ENCODE results near the gene ZBTB17. TPM values are rescaled to one million over a fixed set of nuclear protein-coding genes. Genes with fewer than 3 reads are reported as not detected.

The ZBTB17 gene
- polyA plus RNA-seq, 12 donors: 17.9 to 32.1 (median 22.4) TPM; not detected in 1

- peak; percentile 58 for DNase-seq
Observed at GRCh38 chr1:15948595-15949452, 27.1 kb downstream of the ZBTB17 start.

- no peak for DNase-seq
Observed at GRCh38 chr1:15948091-15948591, 27.8 kb downstream of the ZBTB17 start.

- no peak for DNase-seq
Observed at GRCh38 chr1:15947382-15948090, 28.4 kb downstream of the ZBTB17 start.

GRCh38 chr1:15946571-15947381, 29.1 kb downstream of the ZBTB17 start:
- DNase-seq: no peak

- DNase-seq: no peak
Observed at GRCh38 chr1:15945832-15946448, 30.0 kb downstream of the ZBTB17 start.

DNA sequence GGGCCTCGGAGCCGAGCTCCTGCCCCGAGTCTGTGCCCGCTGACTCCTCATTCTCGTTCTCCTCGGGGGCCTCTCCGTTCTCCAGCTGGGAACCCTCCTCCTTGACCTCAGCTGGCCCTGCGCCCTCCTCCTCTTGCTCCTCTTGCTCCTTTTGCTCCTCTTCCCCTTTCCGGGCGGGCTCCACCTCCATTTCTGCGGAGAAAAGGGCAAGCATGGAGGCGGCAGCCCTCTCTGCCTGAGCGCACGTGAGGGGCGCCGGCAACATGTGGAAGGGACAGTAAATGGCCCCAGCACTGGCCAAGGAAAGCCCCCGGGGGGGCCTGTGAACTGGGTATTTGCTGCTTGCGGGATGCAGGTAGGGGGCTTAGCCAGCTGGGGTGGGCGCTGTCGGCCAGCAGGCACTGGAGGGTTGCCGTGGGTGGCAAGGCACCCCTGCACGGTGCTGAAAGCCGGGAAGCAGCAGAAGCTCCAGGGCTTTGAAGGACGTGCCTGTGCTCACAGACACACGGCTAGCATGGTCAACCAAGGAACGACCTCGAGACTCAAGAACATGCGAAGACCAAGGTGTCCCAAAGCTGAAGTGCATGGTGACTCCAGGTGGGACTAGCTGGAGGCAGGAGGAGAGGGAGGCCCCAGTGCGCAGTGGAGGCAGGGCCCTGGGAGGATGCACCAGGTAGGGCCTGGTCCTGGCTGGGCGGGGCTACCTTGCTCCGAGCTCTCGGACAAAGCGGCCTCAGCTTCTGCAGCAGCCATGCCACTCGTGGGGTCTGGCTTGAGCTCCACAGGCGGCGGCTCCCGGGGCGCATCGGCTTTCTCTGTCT, 30.7 kb downstream of the ZBTB17 start:
- DNase-seq: no peak

DNA sequence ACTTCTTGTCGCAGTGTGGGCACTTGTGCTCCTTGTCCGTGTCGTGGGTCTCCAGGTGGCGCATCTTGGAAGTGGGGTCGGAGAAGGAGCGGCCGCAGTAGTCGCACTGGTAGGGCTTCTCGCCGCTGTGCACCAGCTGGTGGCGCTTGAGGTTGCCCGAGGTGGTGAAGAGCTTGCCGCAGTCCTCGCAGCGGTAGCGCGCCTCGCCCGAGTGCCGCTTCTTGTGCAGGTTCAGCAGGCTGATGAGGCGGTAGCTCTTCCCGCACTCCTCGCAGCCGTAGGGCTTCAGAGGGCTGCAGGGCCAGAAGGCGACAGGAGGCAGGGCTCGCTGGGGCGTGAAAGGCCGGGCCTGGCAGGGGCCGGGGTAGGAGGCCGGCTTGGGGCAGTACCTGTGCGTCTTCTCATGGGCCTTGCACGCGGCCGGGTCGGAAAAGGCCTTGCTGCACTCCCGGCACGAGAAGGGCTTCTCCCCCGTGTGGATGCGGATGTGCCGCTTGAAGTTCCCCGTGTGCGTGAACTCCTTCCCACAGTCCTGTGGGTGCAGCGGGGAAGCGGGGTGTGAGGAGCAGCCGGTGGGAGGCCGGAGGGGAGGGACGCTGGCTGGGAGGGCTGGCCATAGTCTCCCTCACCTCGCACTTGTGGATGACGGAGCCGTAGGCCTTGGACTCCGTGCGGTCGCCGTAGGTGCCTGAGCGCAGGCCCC, 31.4 kb downstream of the ZBTB17 start:
- no peak for DNase-seq

GRCh38 chr1:15943992-15944307, 32.0 kb downstream of the ZBTB17 start:
- no peak for DNase-seq

DNA sequence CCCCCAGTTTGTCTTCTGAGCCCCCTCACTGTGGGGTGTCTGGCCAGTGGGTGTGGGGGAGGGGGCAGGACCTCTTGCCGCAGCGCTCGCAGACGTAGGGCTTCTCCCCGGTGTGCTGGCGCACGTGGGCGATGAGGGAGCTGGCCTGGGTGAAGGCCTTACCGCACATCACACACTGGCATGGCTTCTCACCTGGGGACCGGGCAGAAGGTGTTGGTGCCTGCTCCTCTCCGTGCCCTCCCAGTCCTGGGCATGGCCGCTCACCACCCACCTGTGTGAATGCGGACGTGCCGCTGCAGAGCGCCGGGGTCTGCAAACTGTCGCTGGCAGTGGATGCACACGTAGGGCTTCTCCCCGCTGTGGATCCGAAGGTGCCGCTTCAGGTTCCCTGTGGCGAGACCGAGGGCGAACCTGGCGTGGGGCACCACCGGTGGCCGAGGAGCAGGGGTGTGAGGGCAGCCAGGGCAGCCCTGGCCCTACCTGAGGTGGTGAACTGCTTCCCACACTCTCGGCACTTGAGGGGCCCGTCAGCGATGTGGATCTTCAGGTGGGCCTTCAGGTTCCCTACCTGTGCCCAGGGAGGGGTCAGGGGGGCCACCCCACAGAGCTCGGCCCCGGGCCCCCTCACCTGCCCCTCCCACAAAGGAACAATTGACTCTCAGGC, 32.4 kb downstream of the ZBTB17 start:
- DNase-seq: no peak

GRCh38 chr1:15942661-15943327, 33.1 kb downstream of the ZBTB17 start:
- DNase-seq: no peak

DNA sequence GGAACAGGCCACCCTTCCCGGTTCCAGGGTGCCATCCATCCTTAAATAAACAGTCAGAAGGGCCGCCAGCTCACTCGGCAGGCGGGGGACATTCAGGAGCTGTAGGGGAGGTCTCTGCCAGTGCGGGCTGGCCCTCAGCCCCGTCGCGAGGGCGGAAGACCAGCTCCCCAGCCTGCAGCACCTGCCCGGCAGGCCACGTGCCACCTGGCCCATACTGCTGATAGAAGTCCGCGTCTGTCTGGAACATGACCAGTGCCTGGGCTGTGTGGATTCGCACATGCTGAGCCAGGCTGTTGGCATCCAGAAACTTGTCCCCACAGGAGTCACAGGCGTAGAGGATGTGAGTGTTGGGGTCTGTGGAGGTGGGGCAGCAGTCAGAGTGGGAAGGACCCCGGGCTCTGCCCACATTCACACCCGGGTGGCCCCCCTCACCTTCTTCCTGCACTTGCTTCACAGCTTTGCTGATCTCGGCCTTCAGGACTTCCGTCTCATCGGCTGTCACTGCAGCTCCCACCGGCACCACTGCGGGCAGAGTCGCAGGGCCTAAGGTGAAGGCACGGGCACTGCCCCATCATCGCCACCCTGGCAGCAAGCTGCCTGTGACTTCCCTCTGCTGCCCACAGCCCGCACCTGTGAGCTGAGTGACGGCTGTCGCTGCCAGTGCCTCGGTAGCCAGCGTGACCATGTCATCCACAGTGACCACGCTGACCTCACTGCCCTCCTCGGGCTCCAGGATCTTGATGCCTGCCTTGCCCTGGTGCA, 33.8 kb downstream of the ZBTB17 start:
- DNase-seq: no peak

DNA sequence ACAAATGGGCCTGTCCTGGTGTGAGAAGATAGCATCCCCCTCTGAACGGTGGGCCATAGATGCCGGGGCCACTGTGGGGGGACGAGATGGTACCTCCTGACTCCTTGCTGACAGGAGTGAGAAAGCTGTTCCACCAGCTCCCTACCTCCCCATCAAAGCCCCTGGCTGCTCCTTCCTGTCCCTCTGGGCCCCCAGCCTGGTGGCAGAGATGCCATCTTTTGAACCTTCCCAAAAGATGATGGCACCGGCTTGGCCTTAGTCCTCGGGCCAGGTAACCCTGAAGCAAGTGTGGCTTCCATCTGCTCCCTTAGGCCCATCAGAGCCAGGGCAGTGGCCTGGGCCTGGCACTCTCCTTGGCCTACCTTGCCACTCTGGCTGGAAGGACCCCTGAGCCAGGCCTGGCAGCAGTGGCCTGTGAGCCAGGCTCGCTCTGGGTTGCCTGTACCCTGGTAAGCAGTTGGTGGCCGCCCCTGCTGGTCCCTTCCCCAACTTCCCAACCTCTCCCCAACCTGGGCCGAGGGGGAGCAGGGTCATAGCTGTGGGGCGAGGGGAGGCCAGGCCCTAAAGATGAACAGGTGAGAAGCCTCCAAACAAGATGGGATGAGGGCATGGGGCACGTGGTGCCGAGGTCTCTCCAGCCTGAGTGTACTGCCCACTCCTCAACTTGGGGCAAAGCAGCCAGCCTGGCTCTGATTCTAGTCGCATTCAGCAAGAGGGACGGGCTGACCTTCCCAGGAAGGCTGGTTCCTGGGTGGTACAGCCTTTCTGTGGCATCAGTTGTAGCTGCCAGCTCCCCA, 34.7 kb downstream of the ZBTB17 start:
- no peak for DNase-seq

GRCh38 chr1:15940110-15941043, 35.5 kb downstream of the ZBTB17 start:
- DNase-seq: no peak

DNA sequence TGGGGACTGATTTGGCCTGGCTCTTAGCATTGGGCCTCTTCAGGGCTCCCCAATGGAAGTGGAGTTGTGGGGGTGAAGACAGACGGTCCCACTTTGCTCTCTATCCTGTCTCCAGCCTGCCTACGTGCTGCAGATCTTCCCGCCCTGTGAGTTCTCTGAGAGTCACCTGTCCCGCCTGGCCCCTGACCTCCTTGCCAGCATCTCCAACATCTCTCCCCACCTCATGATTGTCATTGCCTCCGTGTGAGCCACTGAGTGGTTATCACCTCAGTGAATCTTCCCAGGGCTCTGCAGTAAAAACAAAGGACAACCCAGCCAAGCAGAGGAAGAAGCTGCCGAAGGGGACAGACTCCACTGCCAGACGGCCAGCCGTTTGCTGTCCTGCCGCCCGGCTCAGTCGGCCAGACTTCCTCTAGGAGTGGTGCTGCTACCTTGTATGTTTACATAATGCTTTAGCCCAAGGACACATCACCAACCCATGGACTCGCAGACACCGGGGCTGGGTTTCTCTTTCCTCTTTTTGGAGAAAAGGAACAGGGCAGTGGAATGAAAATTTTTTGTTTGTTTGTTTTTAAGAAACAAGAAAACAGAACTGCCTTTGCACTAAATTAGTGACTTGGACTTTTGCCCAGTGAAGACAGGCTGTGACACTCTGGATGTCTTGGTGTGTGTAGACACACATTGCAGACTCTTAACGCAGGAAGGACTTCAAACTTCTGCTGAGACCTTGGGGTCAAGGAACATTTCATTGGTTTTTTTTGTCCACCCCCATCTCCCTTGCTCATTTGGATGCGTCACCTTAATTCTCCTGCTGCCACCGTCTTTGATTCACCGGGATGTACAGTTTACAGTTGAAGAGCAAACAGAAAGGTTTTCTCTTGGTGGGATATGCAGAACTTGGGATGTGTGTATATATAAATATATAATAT, 36.5 kb downstream of the ZBTB17 start:
- no peak for DNase-seq

GRCh38 chr1:15938628-15939161, 37.2 kb downstream of the ZBTB17 start:
- no peak for DNase-seq
